HepG2 (cell line): ENCODE data around the gene SLC45A1. TPM values are rescaled to one million over a fixed set of nuclear protein-coding genes. Genes with fewer than 3 reads are reported as not detected.
A peak's percentile ranks its signal among the peaks of the same experiment; 100 is the strongest.

Experiments
- ATF7-NPFF ChIP-seq: sonication (generic); formaldehyde crosslinking; IDR thresholded peaks from 2 replicates; pipeline ENCODE4 v1.8.1; 2023; ENCODE audit warnings: mild to moderate bottlenecking, low read depth, missing genetic modification reagents, moderate library complexity
- CHD4 ChIP-seq: fragments of 200-600 bp; sonication (generic); IDR thresholded peaks from 2 replicates; pipeline ENCODE4 v1.7.0; 2017; ENCODE audit warnings: mild to moderate bottlenecking, low read length, borderline replicate concordance
- CSRNP2 ChIP-seq: sonication (generic); formaldehyde crosslinking; conservative IDR thresholded peaks from 2 replicates; pipeline ENCODE4 v1.8.0; 2022; ENCODE audit warnings: low read depth, missing genetic modification reagents
- GABPB1 ChIP-seq: IDR thresholded peaks from 2 replicates; pipeline ENCODE4 v1.6.1; 2016; ENCODE audit warnings: mild to moderate bottlenecking, missing genetic modification reagents, moderate library complexity, missing compliant biosample characterization
- HIC2 ChIP-seq: sonication (generic); formaldehyde crosslinking; IDR thresholded peaks from 2 replicates; pipeline ENCODE4 v1.9.0; 2022; ENCODE audit warnings: low read depth, missing genetic modification reagents
- HNF1B ChIP-seq: sonication (generic); formaldehyde crosslinking; IDR thresholded peaks from 2 replicates; pipeline ENCODE4 v1.5.1; 2020; ENCODE audit warnings: mild to moderate bottlenecking, moderate library complexity, missing genetic modification reagents
- HOXA3 ChIP-seq: sonication (generic); formaldehyde crosslinking; IDR thresholded peaks from 2 replicates; pipeline ENCODE4 v1.5.0; 2020; ENCODE audit warnings: missing genetic modification reagents
- KAT8 ChIP-seq: IDR thresholded peaks from 2 replicates; pipeline ENCODE4 v1.6.1; 2016; ENCODE audit warnings: missing genetic modification reagents, missing compliant biosample characterization
- MAF1 ChIP-seq: sonication (generic); formaldehyde crosslinking; IDR thresholded peaks from 2 replicates; pipeline ENCODE4 v1.5.0; 2020; ENCODE audit warnings: missing genetic modification reagents, borderline replicate concordance
- MAZ ChIP-seq, 2 experiments: sonication (generic) in 1 of 2; formaldehyde crosslinking in 1 of 2; IDR thresholded peaks; 2 replicates each; pipeline versions ENCODE4 v1.5.0 to v1.6.1; 2012 to 2020; ENCODE audit warnings: low read depth in 2 of 2, mild to moderate bottlenecking in 2 of 2, borderline replicate concordance in 1 of 2, improper control_type of control experiment in 1 of 2, low read length in 1 of 2, missing genetic modification reagents in 1 of 2, moderate library complexity in 1 of 2
- MEIS2 ChIP-seq: sonication (generic); formaldehyde crosslinking; IDR thresholded peaks from 2 replicates; pipeline ENCODE4 v1.9.0; 2021; ENCODE audit warnings: mild to moderate bottlenecking, missing genetic modification reagents
- NFE2L2 ChIP-seq: fragments of 150-350 bp; IDR thresholded peaks from 2 replicates; pipeline ENCODE4 v1.6.1; 2014; ENCODE audit warnings: low read length
- NR2F1 ChIP-seq, 2 experiments: fragments of 450-650 bp in 1 of 2; formaldehyde crosslinking in 1 of 2; IDR thresholded peaks; 2 replicates each; pipeline versions ENCODE4 v1.5.0 to v1.6.1; 2016 to 2020; ENCODE audit warnings: mild to moderate bottlenecking in 1 of 2, missing compliant biosample characterization in 1 of 2, missing genetic modification reagents in 1 of 2, moderate library complexity in 1 of 2
- PITX1 ChIP-seq: sonication (generic); formaldehyde crosslinking; IDR thresholded peaks from 2 replicates; pipeline ENCODE4 v1.5.1; 2020; ENCODE audit warnings: mild to moderate bottlenecking, missing genetic modification reagents
- TFDP1 ChIP-seq: IDR thresholded peaks from 2 replicates; pipeline ENCODE4 v1.6.1; 2016; ENCODE audit warnings: missing compliant biosample characterization, missing genetic modification reagents, borderline replicate concordance
- ZBTB1 ChIP-seq: sonication (generic); formaldehyde crosslinking; IDR thresholded peaks from 2 replicates; pipeline ENCODE4 v1.4.0; 2020; ENCODE audit warnings: missing genetic modification reagents, borderline replicate concordance
- ZMAT3 ChIP-seq: sonication (generic); formaldehyde crosslinking; conservative IDR thresholded peaks from 2 replicates; pipeline ENCODE4 v1.7.0; 2021; ENCODE audit warnings: missing genetic modification reagents
- ZNF292 ChIP-seq: sonication (generic); formaldehyde crosslinking; IDR thresholded peaks from 2 replicates; pipeline ENCODE4 v1.8.1; 2022; ENCODE audit warnings: mild to moderate bottlenecking, low read depth, missing genetic modification reagents, borderline replicate concordance
- ZNF580 ChIP-seq: IDR thresholded peaks from 2 replicates; pipeline ENCODE4 v1.6.1; 2016; ENCODE audit warnings: low read depth, borderline replicate concordance
- polyA plus RNA-seq, 8 experiments: library from polyadenylated mRNA; depleted of rRNA in 3 of 8; stranded (reverse) in 7 of 8; unstranded in 1 of 8; fragments of >200 nt; fragmentation: Illumina TruSeq in 4 of 8; extraction: Trizol in 4 of 8; gene quantifications; 2 replicates each; pipeline versions ENCODE4 v1.2.1 to v1.2.3, GENCODE V29; 2011 to 2016; ENCODE audit warnings: low read depth in 4 of 8, missing spikeins in 1 of 8, mixed read lengths in 1 of 8; ENCODE audit not compliant: insufficient read depth in 1 of 8
- total RNA-seq, 5 experiments: library from RNA; depleted of rRNA; stranded (reverse); fragments of >200 nt; fragmentation: Illumina TruSeq; extraction: Trizol; gene quantifications; 2 replicates each; pipeline ENCODE4 v1.2.3, GENCODE V29; 2016; ENCODE audit warnings: low read depth in 1 of 5

SLC45A1 gene
- total and polyA plus RNA-seq, 2 of the 13 experiments (the other 11 are each of a cell fraction or from before 2014, with no cell fraction given), result not detected

GRCh38 chr1:8343464-8344001, 25.6 kb downstream of the SLC45A1 start (continued):
- TF ChIP-seq TFDP1, result 0 out of 2 replicates have a peak, but pooled peaks have one; percentile 4
- no peak for TF ChIP-seq CSRNP2
- TF ChIP-seq MAZ (IDR thresholded peaks at IDR 0.05; ENCODE audit: borderline replicate concordance, low read depth, low read length), result no peak
- no peak for TF ChIP-seq MAZ (CRISPR knock-in tag; IDR thresholded peaks at IDR 0.05; ENCODE audit: low read depth)
- TF ChIP-seq MAF1 (CRISPR knock-in tag), result no peak
- TF ChIP-seq NFE2L2, result no peak
- TF ChIP-seq ATF7-NPFF (CRISPR knock-in tag), result peak; percentile 42; the same call in 1 of the 2 replicates
- 0 out of 2 replicates have a peak, but pooled peaks have one; percentile 50 for TF ChIP-seq ZMAT3 (CRISPR knock-in tag)
- no peak for TF ChIP-seq CHD4
- peak; percentile 29; the same call in 1 of the 2 replicates for TF ChIP-seq PITX1 (CRISPR knock-in tag)
- no peak for TF ChIP-seq HOXA3 (CRISPR knock-in tag)
- no peak for TF ChIP-seq ZBTB1 (CRISPR knock-in tag)
- TF ChIP-seq NR2F1 (CRISPR knock-in tag; IDR thresholded peaks at IDR 0.05), result no peak
- TF ChIP-seq HNF1B, result no peak
- peak; percentile 70; the same call in 1 of the 2 replicates for TF ChIP-seq HIC2
- TF ChIP-seq ZNF580 (CRISPR knock-in tag), result no peak
- TF ChIP-seq ZNF292, result 0 out of 2 replicates have a peak, but pooled peaks have one; percentile 20
- peak; percentile 49; the same call in 1 of the 2 replicates for TF ChIP-seq GABPB1 (CRISPR knock-in tag)
- TF ChIP-seq MEIS2 (CRISPR knock-in tag), result no peak
- peak; percentile 30; the same call in 1 of the 2 replicates for TF ChIP-seq KAT8 (CRISPR knock-in tag)
